ENCODE data around the gene CHRDL1.
"Not testable (repeated sequence)": the region's sequence is repeated elsewhere in the genome, so short reads cannot be mapped to it uniquely, and the experiment has no call there.

The CHRDL1 gene

DNA sequence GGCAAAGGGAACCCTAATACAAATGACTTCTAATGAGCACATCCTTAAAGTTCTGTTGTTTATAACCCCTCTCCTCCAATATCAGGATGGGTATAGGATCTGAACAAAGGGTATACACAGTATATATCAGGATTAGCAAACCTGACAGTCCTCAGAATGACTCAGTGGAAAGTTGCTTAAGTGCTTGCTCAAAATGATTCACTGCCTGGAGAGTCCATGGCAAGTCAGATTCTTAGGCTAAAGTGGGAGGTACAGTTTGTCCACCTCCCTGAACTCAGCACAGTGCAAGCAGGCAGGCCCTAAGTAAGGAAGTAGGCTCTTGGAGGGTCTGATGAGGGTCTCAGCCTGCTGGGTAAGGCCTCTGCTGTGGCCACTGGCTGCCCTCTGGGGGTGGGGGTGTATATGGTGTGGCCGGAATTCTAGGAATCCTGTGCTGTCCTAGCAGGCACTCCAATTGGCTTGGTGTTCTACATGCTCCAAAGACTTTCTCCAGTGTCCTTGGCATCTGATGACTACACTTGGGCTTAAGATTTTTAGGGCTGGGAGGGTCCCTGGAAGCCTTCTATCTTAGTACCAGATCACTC lies 54.3 kb downstream of the CHRDL1 start:
- DNase-seq: no peak

DNA sequence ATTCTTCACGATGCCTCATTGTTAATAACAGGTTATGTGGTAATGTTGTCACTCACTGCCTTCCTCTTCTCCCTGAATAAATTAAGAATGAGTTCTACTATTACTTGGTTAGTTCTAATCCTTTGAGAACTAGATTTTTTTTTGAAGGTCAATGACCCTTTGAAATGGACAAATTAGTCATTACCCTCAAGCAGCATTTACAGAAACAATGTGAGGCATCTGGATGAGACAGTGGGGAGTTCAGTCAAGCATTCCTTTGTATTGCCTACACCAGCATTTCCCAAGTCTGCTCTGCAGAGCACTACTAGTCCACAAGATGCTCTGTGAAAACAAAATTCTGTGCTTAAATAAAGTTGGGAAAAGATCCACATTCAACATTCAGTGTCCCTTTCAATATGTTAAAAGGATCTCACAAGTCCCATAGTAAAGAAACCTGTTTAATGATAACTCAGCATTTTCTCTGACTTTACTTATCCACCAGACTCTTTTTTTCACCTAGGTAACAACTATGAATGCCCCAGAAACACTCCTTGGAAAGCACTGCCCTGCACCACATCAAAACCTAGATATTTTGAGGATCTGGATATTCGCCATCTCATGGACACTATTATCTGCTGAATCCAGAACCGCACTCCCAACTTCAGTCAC lies 60.6 kb downstream of the CHRDL1 start:
- no peak for DNase-seq

DNA sequence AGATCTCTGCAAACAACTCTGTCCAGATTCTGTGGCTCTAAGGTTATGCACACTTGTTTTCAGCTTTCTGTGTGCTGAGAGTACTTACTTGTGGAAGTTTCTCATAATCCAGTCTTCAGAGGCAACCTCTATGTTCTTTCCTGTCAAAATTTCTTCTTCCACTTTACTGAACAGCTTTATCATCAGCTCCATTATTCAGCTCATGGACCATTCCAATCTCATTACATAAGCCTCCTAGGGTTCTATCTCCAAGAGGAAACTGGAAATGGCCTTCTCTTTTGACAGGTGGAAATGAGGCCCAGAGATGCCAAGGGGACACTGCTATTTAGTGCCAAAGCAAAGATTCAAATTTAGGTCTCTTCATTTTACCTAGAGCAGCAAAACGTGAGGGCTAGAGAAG lies 61.3 kb downstream of the CHRDL1 start:
- no peak for DNase-seq

DNA sequence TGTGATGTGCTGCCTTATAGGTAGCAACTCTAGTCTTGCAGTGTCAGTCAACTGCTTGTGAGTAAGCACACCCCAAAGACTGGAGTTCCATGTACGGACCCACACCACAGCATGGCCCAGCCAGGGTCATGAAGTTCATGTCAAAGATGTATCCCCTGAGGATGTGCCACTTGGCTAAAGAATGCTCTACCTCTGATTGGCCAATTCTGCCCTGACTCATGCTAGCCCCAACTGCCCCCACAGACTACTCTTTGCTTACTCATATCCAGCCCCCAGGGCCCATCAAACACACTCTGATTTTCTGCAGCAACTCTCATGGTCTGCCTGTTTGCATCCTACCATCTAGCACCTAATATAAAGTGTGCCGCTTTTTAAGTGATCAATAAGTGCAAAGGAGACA lies 62.5 kb downstream of the CHRDL1 start:
- DNase-seq: no peak

DNA sequence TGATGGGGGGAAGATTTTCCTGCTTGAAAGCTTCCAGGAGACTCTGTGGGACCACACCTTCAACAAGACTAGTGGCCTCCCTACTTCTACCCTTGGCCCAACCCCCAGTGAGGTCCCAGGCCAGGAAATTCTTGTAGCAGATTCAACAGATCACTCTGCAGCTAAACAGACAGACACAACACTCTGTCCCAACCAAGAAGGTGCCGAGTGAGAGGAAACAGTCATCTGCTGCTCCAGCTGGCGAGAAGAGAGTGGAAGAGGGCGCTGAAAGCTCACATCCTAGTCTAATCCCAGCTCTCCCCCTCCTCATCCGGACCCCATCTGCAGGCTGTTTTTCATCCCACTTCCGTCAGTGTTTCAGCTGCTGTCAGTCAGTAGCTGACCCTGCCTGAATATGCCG lies 63.4 kb downstream of the CHRDL1 start:
- no peak for DNase-seq

DNA sequence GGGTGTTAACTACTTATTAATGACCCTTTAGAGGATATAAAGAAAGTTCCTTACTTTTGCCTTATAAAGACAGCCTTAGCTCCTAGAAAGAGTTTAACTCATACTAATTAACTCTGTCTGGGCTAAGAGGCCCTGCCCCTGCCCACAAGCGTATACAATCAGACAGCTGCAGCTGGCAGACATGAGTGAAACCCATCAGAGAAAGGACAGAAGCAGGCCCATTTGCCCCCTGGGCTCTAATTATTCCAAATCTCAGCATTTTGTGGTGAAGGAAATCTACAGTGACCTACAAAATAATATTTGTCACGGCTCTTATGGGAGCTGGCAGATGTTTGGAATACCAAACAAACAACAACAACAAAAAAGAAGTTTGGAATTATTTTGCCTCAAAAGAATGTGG lies 71.8 kb downstream of the CHRDL1 start:
- no peak for DNase-seq

DNA sequence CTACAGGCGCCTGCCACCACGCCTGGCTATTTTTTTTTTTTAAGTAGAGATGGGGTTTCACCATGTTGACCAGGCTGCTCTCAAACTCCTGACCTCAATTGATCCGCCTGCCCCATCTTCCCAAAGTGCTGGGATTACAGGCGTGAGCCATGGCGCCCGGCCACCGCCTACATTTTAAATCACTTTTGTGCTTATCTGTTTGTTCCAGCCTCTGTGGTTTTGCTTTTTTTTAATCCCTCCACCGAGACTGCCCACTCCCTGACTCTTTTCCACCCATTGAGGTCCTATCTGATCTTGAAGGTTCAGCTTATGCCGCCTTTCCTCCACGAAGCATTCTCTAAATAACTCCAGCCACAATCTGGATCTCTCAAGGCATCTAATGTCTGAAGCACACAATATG lies 73.5 kb downstream of the CHRDL1 start:
- no peak for DNase-seq

DNA sequence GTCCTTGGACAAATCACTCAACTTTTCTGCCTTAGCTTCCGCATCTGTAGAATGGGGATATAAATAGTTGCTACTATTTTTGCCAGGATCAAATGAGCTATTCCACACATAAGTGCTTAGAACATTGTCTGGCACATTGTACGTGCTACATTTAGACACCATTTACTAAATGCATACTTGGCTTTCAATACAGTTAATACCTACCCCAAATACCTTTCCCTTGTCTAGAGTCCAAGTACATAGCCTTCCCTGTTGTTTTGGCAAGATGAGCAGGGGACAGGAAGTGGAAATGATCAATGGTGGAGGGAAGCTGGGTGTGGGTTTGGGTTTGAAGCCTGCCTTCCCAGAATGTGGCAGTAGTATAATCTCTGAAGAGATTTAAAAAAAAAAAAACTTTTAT lies 82.0 kb downstream of the CHRDL1 start:
- no peak for DNase-seq

DNA sequence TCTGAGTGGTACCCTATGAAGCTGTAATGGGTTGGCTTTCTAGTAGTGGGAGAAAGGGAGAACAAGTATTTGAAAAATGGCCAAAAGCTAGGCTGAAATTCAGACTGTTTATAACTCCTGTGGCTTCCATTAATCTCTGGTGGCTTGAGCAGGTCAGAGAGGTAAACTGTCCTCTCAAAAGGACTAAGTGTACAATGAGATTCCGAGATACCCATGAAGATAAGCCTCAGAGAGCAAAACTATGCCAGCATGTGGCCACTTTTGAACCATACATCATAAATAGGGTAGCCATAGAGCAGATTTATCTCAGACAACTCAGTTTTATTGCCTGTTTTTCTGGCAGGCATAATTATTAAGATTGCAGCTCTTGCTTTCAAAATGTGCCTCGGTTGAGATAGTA lies 89.2 kb downstream of the CHRDL1 start:
- no peak for DNase-seq

DNA sequence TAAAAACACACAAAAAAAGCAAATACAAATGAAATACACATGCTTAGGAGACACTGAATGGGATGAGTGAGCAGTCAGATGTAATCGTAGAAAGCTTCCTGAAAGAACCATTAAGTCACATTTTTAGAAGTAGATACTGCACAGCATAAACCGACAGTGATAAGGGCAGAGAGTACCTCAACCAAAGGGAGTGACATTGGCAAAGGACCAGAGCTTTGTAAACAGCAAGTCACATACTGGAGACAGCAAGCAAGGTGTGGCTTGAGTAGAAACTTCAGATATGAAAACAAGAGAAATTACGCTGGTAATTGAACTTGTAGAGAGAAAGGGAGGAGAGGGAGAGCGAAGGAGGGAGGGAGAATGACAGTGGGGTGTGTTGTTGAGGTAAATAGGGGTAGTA lies 92.0 kb downstream of the CHRDL1 start:
- no peak for DNase-seq

DNA sequence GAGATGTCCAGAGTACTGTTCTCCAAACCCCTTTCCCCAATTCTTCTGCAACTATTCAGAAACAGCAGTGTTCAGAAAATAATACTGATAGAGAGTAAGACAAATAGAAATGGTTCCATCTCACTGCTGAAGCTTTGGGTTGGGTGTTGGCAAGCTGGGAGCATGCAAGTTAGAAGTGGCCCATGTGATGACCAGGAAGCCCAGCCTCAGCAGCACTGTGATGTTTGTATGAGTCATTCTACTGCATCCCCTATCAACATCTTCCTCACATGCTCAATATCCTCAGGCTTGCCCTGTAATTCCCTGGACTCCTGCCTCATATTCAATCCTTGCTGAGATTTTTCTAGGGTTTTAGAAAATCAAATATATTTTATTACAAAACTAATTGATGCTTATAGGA lies 96.5 kb downstream of the CHRDL1 start:
- no peak for DNase-seq

DNA sequence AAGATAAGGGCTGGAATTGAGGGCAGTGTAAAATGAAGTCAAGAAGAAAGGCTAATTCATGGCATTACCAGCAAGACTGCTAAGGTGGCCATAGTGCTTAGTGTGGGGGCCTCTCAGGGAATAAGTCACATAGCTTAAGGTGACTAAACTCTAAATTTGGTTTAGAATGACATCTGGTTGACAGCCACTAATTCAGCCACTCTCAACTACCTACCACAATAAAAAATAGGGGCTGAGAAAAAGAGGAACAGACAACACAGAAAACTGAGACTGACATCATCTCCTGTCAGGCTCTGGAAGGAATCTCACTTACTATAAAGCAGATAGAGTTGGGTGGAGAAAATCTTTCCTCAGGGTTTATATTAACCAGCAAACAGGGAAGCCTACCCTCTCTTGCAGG lies 96.9 kb downstream of the CHRDL1 start:
- no peak for DNase-seq

DNA sequence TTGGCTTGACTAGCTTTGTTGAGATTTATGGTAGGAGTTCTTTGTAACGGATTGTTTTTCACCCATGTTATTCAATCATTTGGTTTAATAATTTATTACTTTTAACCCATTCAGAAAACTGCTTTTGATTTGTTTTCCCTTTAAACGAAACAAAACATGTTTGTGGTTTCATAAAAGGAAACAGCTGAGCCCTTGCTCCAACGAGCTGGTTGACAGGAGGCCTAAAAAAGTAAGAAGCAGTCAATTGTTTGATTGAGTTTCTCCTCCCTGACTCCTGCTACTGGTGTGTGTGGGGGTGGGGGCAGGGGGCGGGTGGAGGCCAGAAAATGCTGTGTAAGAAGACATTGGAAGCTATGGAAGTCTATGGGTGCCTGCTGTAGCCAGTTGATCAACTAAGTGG lies 102.8 kb downstream of the CHRDL1 start:
- DNase-seq: no peak

DNA sequence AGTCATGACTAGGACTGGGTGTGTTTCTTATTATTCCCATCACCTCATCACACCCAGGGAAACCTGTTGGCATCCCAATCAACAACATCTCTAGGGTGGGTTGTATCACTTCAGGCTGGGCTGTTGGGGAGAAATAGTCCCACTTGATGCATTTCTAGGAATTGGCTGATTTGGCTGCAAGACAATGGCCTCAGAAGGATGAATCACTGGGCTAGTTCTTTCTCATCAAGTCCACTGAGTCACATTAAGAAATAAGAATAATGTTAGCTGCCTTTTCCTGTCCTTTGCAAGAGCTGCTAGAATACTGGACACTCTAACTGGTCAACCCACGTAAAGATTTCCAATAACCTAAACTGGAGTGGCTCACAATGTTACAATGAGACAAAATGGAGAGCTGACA lies 104.2 kb downstream of the CHRDL1 start:
- no peak for DNase-seq

DNA sequence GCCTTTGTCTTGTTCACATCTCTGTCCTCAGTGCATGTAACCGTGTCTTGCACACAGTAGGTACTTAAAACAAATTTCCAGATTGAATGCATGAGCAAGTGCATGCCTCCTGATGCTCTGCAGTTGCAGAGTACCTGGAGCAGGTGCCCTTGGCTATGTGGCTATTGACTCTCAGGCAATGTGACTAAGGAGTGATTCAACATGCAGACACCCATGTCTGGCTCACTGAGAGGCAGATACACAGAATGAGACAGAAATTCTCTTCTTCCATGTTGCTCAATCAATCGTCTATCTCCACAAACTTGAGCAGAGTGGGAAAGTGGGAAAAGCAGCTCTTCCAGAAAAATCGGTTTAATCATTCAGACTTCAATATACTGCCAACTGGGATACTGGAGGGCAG lies 111.0 kb downstream of the CHRDL1 start:
- no peak for DNase-seq

DNA sequence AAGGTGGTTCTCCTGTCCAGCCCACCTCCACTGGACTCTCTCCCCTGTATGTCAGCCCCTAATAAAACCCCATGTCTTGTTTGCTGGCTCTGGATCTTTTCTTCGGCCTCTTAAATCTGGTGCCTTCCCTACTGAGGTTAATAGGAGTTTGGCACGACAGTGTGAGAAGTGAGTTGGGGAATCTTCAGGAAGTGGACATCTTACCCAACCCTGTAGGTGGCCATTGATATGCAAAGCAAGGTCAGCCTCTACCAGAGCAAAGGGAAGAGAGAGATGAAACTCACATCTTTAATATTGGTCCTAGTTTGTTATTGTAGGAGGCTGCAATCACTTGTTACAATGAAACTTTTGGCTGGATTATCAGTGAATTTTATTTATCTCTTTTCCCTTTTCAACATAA lies 111.7 kb downstream of the CHRDL1 start:
- no peak for DNase-seq

DNA sequence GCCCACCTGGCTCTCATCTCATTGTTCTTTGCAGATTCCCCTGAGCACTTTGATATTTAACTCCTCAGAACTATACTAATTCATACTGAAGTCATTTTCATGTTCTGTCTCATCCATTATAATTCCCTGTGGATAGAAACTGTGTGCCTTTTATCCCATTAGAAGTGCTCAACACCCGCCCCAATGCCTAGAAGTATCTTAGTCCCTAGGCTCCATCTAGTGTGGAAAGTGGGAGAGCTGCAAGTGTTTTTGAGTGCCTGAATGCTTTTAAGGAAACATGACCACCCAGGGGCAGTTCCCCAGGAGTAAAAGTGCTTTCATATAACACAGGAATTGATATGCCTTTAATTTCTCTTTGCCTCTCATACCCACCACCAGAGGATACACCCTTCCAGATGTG lies 117.0 kb downstream of the CHRDL1 start:
- no peak for DNase-seq

DNA sequence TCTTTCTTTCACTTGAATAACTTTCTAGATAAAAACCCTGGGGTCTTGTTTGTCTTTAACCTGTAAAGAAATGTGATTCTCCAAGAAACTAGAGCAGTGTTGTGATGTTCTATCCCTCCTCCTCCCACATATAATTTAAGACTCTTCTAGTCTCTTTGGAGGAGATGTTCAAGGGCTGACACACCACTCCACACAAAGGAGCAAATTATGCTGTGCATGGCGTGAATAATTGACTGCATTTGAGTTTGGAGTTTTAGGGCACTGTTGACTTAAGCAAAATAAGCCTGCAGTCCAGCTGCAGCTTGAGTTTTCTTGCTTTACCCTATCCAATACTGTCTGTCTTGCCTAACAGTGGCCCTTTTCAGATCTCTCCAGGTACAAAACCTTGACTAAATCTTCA lies 119.7 kb downstream of the CHRDL1 start:
- DNase-seq: no peak

DNA sequence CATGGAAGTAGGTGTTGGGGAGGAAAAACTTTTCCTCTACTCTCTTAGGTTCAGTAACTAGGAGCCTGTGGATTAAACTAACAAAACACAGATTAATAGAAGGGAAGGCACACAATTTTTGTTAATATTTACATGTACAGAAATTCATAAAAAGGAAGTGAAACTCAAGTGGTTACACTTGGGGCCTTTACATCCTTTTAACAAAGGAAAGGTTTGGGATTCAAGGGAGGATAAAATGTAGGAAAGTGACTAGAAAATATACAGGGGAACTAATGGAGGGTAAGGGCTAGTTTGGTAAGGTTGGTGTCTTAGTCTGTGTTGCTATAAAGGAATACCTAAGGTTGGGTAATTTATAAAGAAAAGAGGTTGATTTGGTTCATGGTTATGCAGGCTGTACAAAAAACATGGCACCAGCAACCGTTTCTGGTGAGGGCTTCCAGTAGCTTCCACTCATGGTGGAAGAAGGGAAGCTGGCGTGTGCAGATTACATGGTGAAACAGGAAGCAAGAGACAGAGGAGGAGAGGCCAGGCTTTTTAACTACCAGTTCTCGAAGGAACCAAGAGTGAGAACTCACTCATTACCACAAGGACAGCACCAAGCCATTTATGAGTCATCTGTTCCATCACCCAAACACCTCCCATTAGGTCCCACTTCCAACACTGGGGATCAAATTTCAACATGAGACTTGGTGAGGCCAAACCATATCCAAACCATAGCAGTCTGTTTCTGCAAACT lies 124.4 kb downstream of the CHRDL1 start:
- DNase-seq: no peak

DNA sequence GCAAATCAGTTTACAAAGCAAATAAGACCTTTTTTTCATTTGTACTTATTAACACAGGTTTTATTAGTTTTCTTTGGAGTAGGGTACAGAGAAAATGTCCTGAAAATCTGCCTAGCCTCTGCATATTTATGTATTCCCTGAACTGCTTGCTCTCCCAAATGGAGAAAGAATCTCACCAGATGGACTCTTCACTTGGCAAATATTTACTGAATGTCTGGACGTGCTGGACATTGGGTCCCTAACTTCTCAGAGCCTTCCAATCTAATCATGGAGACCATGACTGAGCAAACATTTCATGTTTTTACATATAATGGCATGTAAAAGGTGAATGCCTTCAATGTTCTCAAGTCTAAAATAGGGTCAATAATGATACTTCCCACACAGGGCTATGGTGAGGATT lies 126.0 kb downstream of the CHRDL1 start:
- no peak for DNase-seq

DNA sequence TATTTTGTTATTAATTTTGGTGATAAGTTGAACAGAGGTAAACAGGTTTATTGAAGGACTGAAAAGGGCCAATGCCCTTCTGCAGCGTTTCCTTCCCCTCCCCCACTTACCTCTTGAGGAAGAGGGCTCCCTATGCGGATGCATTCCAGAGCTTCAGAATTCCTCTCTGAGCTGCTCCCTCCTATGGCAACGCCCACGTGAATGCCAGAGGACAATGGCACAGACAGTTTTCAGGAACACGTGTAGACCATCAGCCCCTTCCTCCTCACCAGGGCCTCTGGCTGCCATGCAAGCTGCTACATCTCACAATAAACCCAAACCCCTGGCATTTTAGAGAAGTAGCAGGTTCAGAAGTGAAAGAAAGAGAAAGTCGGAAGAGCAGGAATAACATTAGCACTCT lies 127.9 kb downstream of the CHRDL1 start:
- DNase-seq: no peak

DNA sequence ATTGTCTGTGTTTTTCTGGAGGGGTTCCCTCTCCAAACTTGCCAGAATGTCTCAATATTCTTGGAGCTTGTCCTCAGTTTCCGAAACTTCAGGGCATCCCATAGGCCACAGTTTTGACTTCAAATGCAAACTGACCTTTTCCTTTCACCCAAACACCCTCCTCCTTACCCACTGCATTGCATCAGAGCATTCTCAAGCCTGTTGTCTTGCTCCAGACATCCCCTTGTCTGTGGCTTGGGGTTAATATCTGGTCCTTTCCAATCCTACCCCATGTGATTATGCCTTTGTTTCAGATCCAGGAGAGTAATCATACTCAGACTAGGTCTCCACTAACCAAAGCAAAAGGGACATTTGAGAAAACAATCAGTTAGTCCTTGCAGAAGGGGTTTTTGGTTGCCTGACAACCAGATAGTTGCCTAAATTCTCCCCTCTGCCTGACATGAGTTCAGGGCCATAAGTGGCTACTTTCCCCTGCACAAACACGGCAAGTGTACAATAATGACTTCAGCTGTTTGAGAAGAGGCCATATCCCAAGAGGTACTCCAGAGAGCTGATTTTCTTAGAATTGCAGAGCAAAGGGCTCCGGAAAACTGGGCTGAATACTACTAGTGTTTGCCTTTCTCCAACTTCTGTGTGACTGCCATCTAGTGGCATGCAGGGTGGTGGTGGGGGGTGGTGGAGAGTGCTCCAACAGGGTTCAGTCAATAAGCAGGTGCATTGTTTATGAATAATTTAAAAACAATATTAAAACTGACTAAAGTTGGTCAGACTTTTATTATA lies 130.2 kb downstream of the CHRDL1 start:
- no peak for DNase-seq

DNA sequence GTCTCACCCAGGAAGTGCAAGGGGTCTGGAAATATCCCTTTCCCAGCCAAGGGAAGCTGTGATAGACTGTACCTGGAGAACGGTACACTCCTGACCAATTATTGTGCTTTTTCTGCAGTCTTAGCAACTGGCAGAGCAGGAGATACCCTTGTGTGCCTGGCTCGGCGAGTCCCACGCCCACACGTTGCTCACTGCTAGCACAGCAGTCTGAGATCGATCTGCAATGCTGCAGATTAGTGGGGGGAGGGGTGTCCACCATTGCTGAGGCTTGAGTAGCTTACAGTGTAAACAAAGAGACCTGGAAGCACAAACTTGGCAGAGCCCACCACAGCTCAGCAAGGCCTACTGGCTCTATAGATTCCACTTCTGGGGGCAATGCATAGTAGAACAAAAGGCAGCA lies 138.5 kb downstream of the CHRDL1 start:
- DNase-seq: no peak

DNA sequence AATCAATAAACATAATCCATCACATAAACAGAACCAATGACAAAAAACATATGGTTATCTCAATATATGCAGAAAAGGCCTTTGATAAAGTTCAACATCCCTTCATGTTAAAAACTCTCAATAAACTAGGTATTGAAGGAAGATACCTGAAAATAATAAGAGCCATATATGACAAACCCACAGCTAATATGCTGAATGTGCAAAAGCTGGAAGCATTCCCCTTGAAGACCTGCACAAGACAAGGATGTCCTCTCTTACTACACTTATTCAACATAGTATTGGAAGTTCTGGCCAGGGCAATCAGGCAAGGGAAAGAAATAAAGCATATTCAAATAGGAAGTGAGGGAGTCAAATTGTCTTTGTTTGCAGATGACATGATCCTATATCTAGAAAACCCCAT lies 141.3 kb downstream of the CHRDL1 start:
- DNase-seq: not testable (repeated sequence)

Data from NCI-H1048 (cell line).